Peyer's patch (tissue), 4 donors: ENCODE data around the gene TMEM256.

ENCODE experiments used
- CTCF ChIP-seq, 6 experiments: fragments of 450-650 bp in 4 of 6; fragments of 200-600 bp in 2 of 6; sonication (generic) in 1 of 6; IDR thresholded peaks; one replicate each; pipeline ENCODE4 v1.5.1; 2017 to 2019; ENCODE audit warnings: antibody characterized with exemption in 6 of 6, mild to moderate bottlenecking in 3 of 6, moderate library complexity in 1 of 6
- POLR2A ChIP-seq, 2 donors: fragments of 450-650 bp; IDR thresholded peaks; one replicate each; pipeline ENCODE4 v1.5.1; 2017; ENCODE audit warnings: antibody characterized with exemption in 2 of 2, mild to moderate bottlenecking in 2 of 2, moderate library complexity in 2 of 2

GRCh38 chr17:7369825-7370224 is 34.1 kb downstream of the TMEM256 start:
- TF ChIP-seq CTCF (IDR thresholded peaks at IDR 0.05) (no peak), POLR2A (IDR thresholded peaks at IDR 0.05) (no peak)
